T-helper 17 cell (primary cell): ENCODE results near the gene TNFRSF13B. TPM values are rescaled to one million over a fixed set of nuclear protein-coding genes. Genes with fewer than 3 reads are reported as not detected.
"Not testable (repeated sequence)": the region's sequence is repeated elsewhere in the genome, so short reads cannot be mapped to it uniquely, and the experiment has no call there.

Experiments
- ATAC-seq: fragments of 150-1000 bp; cut with Tn5 transposase; 2 replicates; pipeline ENCODE4 v1.10.0; 2021; ENCODE audit warnings: mild to moderate bottlenecking, moderate library complexity
- DNase-seq, 3 donors: peaks; one replicate each; pipeline versions ENCODE4 v3.0.0 to v3.0.0-alpha.2; 2020 to 2021
- H3K9me3 ChIP-seq: one replicate; pipeline ENCODE4 v1.7.0; 2013; ENCODE audit warnings: low read length, mild to moderate bottlenecking; ENCODE audit not compliant: control insufficient read depth, poor library complexity, severe bottlenecking
- H3K27ac Mint-ChIP-seq: one replicate; pipeline ENCODE4 v1.8.0; 2022; ENCODE audit warnings: mild to moderate bottlenecking, moderate library complexity, mixed read lengths
- H3K27me3 Mint-ChIP-seq: one replicate; pipeline ENCODE4 v1.8.0; 2022; ENCODE audit warnings: mixed read lengths
- H3K36me3 Mint-ChIP-seq: one replicate; pipeline ENCODE4 v1.8.0; 2022; ENCODE audit warnings: low read depth, mixed read lengths
- H3K4me1 Mint-ChIP-seq: one replicate; pipeline ENCODE4 v1.8.0; 2022; ENCODE audit warnings: mild to moderate bottlenecking, mixed read lengths
- H3K4me3 Mint-ChIP-seq: one replicate; pipeline ENCODE4 v1.8.0; 2022; ENCODE audit warnings: mild to moderate bottlenecking, moderate library complexity, mixed read lengths
- total RNA-seq, 4 donors: library from RNA in 2 of 4; stranded (reverse) in 2 of 4; gene quantifications; one replicate each; pipeline ENCODE4 v1.2.3 and lab custom pipeline; 2022 to 2026

The TNFRSF13B gene
- total RNA-seq, 2 donors from 2014 or later = 1.1 TPM; not detected in 1

DNA sequence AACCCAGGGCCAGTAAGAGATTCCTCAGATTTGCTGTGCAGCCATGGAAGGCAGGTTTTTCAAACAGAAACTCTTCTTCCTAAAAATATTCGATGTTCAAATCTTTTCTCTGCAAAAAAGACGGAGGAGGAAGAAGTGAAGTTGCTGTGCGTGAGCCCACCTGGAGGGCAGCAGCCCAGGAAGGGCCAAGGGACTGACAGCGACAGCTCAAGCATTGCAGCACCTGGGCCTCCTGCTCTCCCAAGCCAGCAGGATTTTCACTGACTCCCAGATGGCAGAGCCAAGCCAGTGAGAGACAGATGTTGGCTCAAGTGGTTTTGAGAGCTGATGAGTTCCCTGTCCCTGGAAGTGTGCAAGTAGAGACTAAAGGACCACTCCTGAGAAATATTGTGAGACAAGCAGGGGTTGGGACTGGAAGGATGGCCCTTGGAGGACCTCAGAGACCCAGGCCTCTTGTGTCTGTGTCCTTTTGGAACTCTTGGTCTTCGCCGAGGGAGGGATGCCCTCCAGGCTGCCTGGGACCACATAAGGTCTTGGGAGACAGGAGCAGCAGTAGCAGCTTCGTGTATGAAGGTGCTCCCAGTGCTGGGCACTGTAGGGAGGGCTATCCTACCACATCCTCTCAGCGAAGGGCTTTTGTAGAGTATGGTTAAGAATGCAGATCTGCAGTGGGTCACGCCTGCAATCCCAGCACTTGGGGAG, 29.3 kb upstream of the TNFRSF13B start:
- H3K9me3 ChIP-seq = no peaks in the 10 kb centered on the region
- DNase-seq = no peak
- H3K27me3 Mint-ChIP-seq = no peaks in the 10 kb centered on the region
- no peaks in the 10 kb centered on the region for H3K36me3 Mint-ChIP-seq
- H3K4me1 Mint-ChIP-seq = peaks cover 10% of the 10 kb centered on the region
- no peak overlapping the region for H3K27ac Mint-ChIP-seq
- H3K4me3 Mint-ChIP-seq = no peak overlapping the region
- ATAC-seq = peak; percentile 3

GRCh38 chr17:16999931-17000625, 28.2 kb upstream of the TNFRSF13B start:
- no peaks in the 10 kb centered on the region for H3K36me3 Mint-ChIP-seq
- H3K27ac Mint-ChIP-seq = no peak overlapping the region
- H3K4me3 Mint-ChIP-seq = no peak overlapping the region
- no peaks in the 10 kb centered on the region for H3K9me3 ChIP-seq
- peaks cover 7% of the 10 kb centered on the region for H3K4me1 Mint-ChIP-seq
- ATAC-seq (no peak), DNase-seq (no peak)
- no peaks in the 10 kb centered on the region for H3K27me3 Mint-ChIP-seq

DNA sequence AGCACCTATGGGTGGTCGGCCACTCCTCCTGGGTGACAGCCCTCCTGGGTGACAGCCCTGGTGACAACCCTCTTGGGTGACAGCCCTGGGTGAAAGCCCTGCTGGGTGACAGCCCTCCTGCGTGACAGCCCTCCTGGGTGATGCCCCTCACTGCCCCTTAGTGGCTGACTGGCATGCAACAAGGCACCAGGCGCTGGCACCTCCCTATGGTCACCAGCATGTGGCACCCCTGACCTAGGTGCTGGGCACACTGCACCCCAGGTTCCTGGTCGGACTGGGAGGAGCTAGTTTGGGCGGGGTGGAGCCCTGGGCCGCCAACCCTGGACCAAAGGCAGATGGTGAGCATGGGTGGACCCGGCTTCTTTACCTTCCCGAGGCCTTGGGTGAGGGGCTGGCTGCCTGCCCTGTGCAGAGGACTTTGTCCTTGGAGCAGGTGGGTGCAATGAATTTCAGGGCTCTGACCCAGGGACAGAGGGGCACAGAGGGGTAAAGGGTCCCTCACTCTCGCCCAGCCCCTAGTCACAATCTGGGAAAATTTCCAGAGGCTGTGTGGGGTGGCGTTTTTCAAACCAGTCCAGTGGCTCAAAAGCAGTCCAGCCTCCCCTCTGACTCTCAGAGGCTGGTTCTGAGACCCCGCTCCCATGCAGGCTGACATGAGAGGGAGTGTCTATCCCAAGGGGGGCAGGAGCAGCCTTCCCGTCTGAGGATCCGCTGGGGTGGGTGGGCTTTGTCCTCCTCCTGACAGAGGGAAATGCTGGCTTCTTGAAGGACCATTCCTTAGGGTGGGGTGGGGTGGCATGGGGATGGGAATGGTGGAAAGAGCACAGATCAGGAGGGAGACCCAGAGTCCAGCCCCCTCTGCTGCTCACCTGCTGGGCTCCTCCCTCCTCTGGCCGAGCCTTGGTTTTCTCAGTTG, 25.9 kb upstream of the TNFRSF13B start:
- Mint-ChIP-seq H3K27me3 (no peaks in the 10 kb centered on the region), H3K4me1 (peaks cover 4% of the 10 kb centered on the region), H3K36me3 (no peaks in the 10 kb centered on the region), H3K4me3 (no peak overlapping the region), H3K27ac (no peak overlapping the region)
- ATAC-seq = peak; percentile 96
- peak in 1 of 3 donors; percentile 73 for DNase-seq
- H3K9me3 ChIP-seq = no peaks in the 10 kb centered on the region

GRCh38 chr17:16996726-16997125, 24.8 kb upstream of the TNFRSF13B start:
- DNase-seq, H3K9me3 ChIP-seq, H3K4me3 Mint-ChIP-seq, H3K4me1 Mint-ChIP-seq, H3K36me3 Mint-ChIP-seq, H3K27me3 Mint-ChIP-seq, ATAC-seq, H3K27ac Mint-ChIP-seq: not testable (repeated sequence)

DNA sequence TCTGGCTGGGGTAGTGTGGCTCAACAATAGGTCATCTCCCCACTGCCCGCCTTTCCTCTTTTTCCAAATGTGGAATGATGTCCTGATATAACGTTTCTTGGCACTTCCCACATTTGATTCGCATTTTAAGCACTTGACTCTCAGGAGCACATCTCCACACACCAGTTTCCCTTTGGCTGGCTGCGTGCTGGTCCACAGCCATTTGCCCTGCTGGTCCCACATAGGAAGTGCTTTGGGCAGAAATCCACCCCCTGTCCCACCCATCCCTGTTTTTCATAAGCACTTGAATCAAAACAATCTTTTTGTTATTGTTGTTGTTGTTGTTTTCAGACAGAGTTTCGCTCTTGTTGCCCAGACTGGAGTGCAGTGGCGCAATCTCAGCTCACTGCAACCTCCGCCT, 24.0 kb upstream of the TNFRSF13B start:
- DNase-seq (no peak), ATAC-seq (no peak)
- Mint-ChIP-seq H3K4me3 (no peak overlapping the region), H3K27ac (no peak overlapping the region), H3K4me1 (peaks cover 3% of the 10 kb centered on the region), H3K36me3 (no peaks in the 10 kb centered on the region), H3K27me3 (no peaks in the 10 kb centered on the region)
- no peaks in the 10 kb centered on the region for H3K9me3 ChIP-seq

DNA sequence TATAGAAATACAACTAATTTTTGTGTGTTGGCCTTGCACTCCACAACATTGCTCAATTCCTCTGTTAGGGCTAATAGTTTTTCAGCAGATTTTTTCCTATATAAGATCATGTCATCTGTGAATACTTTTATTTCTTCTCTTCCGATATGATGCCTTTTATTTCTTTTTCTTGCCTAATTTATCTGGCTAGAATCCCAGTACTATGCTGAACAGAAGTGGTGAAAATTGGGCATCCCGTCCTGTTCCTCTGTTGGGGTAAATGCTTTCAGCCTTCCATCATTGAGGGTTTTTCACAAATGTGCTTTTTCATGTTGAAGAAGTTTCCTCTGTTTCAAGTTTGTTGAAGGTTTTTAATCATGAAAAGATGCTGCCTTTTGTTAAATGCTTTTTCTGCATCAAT, 22.7 kb upstream of the TNFRSF13B start:
- H3K27me3 Mint-ChIP-seq = no peaks in the 10 kb centered on the region
- no peaks in the 10 kb centered on the region for H3K9me3 ChIP-seq
- H3K36me3 Mint-ChIP-seq = no peaks in the 10 kb centered on the region
- ATAC-seq (no peak), DNase-seq (no peak)
- H3K4me3 Mint-ChIP-seq = no peak overlapping the region
- H3K4me1 Mint-ChIP-seq = peaks cover 13% of the 10 kb centered on the region
- H3K27ac Mint-ChIP-seq = no peak overlapping the region

DNA sequence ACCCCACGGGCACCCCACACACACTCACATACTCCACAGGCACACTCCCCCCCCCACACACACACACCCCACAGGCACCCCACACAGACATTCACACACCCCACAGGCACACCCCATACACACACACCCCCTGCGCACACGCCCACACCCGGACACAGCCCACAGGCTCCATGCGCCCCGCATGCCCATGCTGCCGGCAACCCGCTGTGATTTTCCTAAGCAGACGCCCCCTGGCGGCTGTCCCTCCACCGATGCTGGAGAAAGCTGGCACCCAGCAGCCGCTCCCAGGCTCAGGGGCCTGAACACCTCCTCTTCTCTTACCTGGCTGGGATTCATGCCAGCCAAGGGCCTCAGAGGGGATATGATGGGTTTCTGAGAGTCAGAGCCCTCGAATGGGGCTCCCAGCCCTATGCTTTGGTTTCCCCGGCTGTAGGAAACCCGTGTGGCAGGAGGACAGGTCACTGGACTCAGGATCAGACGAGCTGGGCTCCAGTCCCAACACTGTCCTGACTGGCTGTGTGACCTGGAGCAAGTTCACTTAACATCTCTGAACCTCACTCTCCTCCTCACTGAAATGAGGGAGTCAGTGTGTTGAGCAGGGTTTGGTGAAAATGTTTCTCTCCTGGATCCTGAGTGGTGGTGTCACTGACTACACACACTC, 19.6 kb upstream of the TNFRSF13B start:
- Mint-ChIP-seq H3K4me1 (peaks cover 32% of the 10 kb centered on the region), H3K27ac (no peak overlapping the region), H3K4me3 (peak overlapping the region; percentile 75), H3K36me3 (no peaks in the 10 kb centered on the region), H3K27me3 (no peaks in the 10 kb centered on the region)
- DNase-seq (peak; percentile 66 to 77 (median 67)), ATAC-seq (peak; percentile 62)
- H3K9me3 ChIP-seq = no peaks in the 10 kb centered on the region

DNA sequence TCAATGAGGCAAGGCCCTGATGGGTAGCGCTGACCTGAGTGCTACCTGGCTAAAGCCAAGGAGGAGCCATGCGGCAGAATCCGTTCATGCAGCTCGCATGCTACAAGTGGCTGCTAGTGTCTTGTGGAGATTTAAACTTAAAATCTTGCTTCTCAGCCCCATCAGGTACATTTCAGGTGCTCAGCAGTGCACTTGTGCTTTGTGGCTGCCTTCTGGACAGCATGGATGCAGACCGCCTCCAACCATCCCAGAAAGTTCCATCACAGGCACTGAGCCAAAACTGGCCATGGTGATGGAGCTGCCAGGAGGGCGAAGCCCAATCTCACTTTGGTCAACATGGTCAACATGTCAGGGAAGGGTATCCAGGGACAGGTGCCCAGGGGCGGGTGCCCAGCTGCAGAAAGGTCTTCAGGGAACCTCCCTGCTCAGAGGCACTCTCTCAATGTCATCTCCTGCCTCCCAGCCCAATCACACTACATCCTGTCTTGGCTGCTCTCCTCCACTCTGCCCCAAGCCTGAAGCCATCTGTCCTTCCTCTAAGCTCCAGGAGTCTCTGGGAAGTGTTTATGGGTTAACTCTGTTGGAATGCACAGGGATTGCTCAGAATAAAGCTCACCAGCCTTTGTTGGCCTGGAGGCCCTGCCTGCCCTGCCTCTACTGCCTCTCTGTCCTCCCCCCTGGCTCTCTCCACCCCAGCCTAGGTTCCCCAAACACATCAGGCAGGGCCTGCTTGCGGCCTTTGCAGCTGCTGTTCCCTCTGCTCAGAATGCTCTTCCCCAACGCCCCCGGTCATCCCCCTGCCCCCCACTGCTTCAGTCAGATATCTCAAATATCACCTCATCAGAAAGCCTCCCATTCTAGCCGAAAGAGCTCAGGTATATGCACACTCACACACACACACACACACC, 18.3 kb upstream of the TNFRSF13B start:
- no peaks in the 10 kb centered on the region for H3K9me3 ChIP-seq
- H3K4me1 Mint-ChIP-seq = peaks cover 37% of the 10 kb centered on the region
- no peaks in the 10 kb centered on the region for H3K36me3 Mint-ChIP-seq
- peak overlapping the region; percentile 89 for H3K4me3 Mint-ChIP-seq
- ATAC-seq (no peak), DNase-seq (no peak)
- peak overlapping the region; percentile 95 for H3K27ac Mint-ChIP-seq
- no peaks in the 10 kb centered on the region for H3K27me3 Mint-ChIP-seq

DNA sequence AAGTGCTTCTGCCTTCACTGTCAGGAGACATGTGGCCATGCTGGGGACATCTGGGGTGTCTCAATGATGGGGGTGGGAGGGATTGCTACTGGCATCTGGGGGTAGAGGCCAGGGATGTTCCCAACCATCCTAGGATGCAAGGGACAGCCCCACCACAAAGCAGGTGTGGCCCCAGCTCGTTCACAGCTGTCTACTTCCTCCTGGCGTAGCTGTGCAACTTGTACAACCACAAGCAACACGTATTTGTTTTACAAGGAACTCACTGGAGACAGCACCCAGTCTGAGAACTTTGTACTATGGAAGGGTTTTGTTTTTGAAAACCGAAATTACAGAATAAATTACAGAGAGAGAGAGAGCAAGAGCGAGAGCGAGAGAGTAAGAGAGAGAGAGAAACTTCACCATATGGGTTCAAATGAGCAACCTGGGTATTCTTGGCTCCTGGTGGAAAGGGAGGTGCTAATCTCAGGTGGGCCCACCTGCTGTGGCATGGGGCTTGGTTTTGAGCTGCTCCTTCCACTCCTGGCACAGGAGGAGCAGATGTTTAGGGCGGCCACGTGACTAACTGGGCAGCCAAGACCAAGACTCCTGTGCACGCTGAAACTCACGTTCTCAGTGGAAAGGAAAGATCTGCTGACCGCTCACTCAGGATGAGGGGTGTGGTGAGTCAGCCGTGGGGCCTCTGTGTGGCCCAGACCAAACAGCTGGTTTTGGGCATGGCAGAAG, 17.5 kb upstream of the TNFRSF13B start:
- H3K9me3 ChIP-seq = no peaks in the 10 kb centered on the region
- ATAC-seq (peak; percentile 46), DNase-seq (no peak)
- Mint-ChIP-seq H3K27me3 (no peaks in the 10 kb centered on the region), H3K36me3 (no peaks in the 10 kb centered on the region), H3K27ac (peak overlapping the region; percentile 95), H3K4me3 (peak overlapping the region; percentile 89), H3K4me1 (peaks cover 37% of the 10 kb centered on the region)

DNA sequence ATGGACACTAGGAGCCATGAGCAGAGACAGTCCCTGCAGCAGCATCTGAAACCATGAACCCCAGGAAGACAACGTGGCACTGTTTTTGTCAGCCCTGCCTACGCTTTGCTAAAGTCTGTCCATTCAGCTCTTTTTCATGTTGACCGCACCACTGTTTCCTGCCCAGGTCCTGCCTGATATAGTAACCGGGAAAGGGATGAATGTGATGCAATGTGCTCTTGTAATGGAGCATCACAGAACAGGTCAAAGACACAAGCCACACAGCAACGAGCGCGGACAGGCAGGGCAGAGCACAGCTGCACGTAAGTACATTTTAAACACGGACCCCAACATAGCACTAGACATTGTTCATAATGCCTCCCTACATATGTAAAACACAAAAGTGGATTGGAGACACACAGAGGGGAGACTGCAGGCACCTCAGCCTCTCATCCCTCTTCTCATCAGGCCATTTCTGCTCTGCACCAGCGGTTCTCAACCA, 16.9 kb upstream of the TNFRSF13B start:
- Mint-ChIP-seq H3K27me3 (no peaks in the 10 kb centered on the region), H3K4me1 (peaks cover 37% of the 10 kb centered on the region), H3K27ac (peak overlapping the region; percentile 95), H3K36me3 (no peaks in the 10 kb centered on the region), H3K4me3 (peak overlapping the region; percentile 89)
- DNase-seq (no peak), ATAC-seq (peak; percentile 26)
- H3K9me3 ChIP-seq = no peaks in the 10 kb centered on the region

GRCh38 chr17:16987830-16988601, 16.1 kb upstream of the TNFRSF13B start:
- no peaks in the 10 kb centered on the region for H3K9me3 ChIP-seq
- H3K36me3 Mint-ChIP-seq = no peaks in the 10 kb centered on the region
- peak overlapping the region; percentile 89 for H3K4me3 Mint-ChIP-seq
- peaks cover 37% of the 10 kb centered on the region for H3K4me1 Mint-ChIP-seq
- ATAC-seq (peak; percentile 79), DNase-seq (peak in 1 of 3 donors; percentile 37)
- no peaks in the 10 kb centered on the region for H3K27me3 Mint-ChIP-seq
- H3K27ac Mint-ChIP-seq = peak overlapping the region; percentile 95
